ENCODE data around the gene CLDN12. TPM values are rescaled to one million over a fixed set of nuclear protein-coding genes. Genes with fewer than 3 reads are reported as not detected.

CLDN12 gene
- total and polyA plus RNA-seq, 2 of the 13 experiments (the other 11 are each of a cell fraction or from before 2014, with no cell fraction given): 44.1 to 114 TPM

DNA sequence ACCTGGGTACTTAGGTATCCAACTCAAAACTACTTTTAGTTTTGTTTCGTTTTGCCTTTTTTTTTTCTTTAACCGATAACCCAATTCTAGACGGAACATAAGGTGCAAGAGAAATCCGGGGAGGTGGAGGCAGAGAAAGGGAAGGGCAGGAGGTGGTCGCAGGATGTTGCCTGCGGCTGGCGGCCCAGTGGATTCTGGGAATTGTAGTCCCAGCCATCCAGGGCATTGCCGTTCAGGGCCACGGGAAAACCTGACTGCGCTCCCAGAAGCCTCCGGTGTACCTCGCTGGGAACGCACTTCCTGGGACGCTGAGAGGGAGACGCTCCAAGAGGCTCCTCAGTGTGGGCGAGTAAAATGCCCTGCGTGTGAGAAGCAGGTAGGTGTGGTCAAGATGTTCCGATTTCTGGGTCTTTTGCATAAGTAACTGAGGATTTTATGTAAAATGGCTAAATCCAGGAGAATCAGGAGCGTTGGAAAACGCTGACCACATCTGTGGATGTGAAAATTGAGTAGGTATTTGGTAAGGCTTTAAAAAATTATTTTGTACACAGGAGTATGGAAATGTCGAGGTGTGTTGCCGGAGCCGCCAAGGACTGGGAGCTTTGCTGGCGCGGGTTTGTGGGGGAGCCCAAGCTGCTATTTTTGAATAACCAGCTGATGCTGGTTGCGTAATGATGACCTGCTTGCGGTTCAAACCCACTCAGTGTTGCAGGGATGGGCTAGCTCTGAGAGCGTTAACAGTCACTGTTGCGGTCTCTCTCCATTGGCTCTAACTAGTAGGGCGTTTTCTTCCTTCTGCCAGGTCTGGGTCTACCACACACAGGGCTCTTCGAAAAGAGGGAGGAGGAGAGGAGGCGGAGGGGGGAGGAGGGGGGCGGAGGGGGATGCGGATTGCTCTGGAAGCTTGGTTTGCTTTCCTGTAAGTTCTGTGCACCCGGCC, at the start of gene CLDN12 (continued):
- TF ChIP-seq DPF2 (CRISPR knock-in tag; IDR thresholded peaks at IDR 0.05; ENCODE audit: borderline replicate concordance, low read depth): no peak
- no peak for TF ChIP-seq ZNF839 (CRISPR knock-in tag; IDR thresholded peaks at IDR 0.05; ENCODE audit: borderline replicate concordance)
- no peak for TF ChIP-seq ZFP90 (CRISPR knock-in tag; IDR thresholded peaks at IDR 0.05; ENCODE audit: borderline replicate concordance)
- TF ChIP-seq TP53 (CRISPR knock-in tag; conservative IDR thresholded peaks at IDR 0.05): no peak
- no peak for TF ChIP-seq ZNF335 (CRISPR knock-in tag; IDR thresholded peaks at IDR 0.05)
- no peak for TF ChIP-seq ZNF367 (CRISPR knock-in tag; IDR thresholded peaks at IDR 0.05; ENCODE audit: borderline replicate concordance)
- TF ChIP-seq MEF2D (CRISPR knock-in tag; IDR thresholded peaks at IDR 0.05): peak; percentile 65; the same call in 1 of the 2 replicates
- TF ChIP-seq, protein P1, sequence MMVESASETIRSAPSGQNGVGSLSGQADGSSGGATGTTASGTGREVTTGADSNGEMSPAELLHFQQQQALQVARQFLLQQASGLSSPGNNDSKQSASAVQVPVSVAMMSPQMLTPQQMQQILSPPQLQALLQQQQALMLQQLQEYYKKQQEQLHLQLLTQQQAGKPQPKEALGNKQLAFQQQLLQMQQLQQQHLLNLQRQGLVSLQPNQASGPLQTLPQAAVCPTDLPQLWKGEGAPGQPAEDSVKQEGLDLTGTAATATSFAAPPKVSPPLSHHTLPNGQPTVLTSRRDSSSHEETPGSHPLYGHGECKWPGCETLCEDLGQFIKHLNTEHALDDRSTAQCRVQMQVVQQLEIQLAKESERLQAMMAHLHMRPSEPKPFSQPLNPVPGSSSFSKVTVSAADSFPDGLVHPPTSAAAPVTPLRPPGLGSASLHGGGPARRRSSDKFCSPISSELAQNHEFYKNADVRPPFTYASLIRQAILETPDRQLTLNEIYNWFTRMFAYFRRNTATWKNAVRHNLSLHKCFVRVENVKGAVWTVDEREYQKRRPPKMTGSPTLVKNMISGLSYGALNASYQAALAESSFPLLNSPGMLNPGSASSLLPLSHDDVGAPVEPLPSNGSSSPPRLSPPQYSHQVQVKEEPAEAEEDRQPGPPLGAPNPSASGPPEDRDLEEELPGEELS (CRISPR knock-in tag; IDR thresholded peaks at IDR 0.05): 0 out of 2 replicates have a peak, but pooled peaks have one; percentile 33
- no peak for TF ChIP-seq ZNF792 (CRISPR knock-in tag; IDR thresholded peaks at IDR 0.05)
- TF ChIP-seq SIX4 (CRISPR knock-in tag; IDR thresholded peaks at IDR 0.05): no peak
- no peak for TF ChIP-seq CHD4 (IDR thresholded peaks at IDR 0.05; ENCODE audit: borderline replicate concordance, low read length)
- TF ChIP-seq, protein P2, sequence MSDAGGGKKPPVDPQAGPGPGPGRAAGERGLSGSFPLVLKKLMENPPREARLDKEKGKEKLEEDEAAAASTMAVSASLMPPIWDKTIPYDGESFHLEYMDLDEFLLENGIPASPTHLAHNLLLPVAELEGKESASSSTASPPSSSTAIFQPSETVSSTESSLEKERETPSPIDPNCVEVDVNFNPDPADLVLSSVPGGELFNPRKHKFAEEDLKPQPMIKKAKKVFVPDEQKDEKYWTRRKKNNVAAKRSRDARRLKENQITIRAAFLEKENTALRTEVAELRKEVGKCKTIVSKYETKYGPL (CRISPR knock-in tag; IDR thresholded peaks at IDR 0.05): peak; percentile 48
- no peak for TF ChIP-seq KLF13 (CRISPR knock-in tag; IDR thresholded peaks at IDR 0.05)
- no peak for TF ChIP-seq ZNF468 (CRISPR knock-in tag; IDR thresholded peaks at IDR 0.05)
- TF ChIP-seq, protein P3, sequence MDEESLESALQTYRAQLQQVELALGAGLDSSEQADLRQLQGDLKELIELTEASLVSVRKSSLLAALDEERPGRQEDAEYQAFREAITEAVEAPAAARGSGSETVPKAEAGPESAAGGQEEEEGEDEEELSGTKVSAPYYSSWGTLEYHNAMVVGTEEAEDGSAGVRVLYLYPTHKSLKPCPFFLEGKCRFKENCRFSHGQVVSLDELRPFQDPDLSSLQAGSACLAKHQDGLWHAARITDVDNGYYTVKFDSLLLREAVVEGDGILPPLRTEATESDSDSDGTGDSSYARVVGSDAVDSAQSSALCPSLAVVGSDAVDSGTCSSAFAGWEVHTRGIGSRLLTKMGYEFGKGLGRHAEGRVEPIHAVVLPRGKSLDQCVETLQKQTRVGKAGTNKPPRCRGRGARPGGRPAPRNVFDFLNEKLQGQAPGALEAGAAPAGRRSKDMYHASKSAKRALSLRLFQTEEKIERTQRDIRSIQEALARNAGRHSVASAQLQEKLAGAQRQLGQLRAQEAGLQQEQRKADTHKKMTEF (CRISPR knock-in tag; IDR thresholded peaks at IDR 0.05): peak; percentile 80
- no peak for TF ChIP-seq ZNF558 (CRISPR knock-in tag; IDR thresholded peaks at IDR 0.05; ENCODE audit: borderline replicate concordance)
- TF ChIP-seq SUZ12 (IDR thresholded peaks at IDR 0.05; ENCODE audit: low read depth, low read length): peak; percentile 58
- TF ChIP-seq, protein P4, sequence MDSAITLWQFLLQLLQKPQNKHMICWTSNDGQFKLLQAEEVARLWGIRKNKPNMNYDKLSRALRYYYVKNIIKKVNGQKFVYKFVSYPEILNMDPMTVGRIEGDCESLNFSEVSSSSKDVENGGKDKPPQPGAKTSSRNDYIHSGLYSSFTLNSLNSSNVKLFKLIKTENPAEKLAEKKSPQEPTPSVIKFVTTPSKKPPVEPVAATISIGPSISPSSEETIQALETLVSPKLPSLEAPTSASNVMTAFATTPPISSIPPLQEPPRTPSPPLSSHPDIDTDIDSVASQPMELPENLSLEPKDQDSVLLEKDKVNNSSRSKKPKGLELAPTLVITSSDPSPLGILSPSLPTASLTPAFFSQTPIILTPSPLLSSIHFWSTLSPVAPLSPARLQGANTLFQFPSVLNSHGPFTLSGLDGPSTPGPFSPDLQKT (CRISPR knock-in tag; IDR thresholded peaks at IDR 0.05; ENCODE audit: borderline replicate concordance): no peak
- TF ChIP-seq, protein P5, sequence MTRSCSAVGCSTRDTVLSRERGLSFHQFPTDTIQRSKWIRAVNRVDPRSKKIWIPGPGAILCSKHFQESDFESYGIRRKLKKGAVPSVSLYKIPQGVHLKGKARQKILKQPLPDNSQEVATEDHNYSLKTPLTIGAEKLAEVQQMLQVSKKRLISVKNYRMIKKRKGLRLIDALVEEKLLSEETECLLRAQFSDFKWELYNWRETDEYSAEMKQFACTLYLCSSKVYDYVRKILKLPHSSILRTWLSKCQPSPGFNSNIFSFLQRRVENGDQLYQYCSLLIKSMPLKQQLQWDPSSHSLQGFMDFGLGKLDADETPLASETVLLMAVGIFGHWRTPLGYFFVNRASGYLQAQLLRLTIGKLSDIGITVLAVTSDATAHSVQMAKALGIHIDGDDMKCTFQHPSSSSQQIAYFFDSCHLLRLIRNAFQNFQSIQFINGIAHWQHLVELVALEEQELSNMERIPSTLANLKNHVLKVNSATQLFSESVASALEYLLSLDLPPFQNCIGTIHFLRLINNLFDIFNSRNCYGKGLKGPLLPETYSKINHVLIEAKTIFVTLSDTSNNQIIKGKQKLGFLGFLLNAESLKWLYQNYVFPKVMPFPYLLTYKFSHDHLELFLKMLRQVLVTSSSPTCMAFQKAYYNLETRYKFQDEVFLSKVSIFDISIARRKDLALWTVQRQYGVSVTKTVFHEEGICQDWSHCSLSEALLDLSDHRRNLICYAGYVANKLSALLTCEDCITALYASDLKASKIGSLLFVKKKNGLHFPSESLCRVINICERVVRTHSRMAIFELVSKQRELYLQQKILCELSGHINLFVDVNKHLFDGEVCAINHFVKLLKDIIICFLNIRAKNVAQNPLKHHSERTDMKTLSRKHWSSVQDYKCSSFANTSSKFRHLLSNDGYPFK (CRISPR knock-in tag; IDR thresholded peaks at IDR 0.05; ENCODE audit: borderline replicate concordance): peak; percentile 57; the same call in 1 of the 2 replicates
- TF ChIP-seq ZMYM3 (CRISPR knock-in tag; IDR thresholded peaks at IDR 0.05): peak; percentile 35; the same call in 1 of the 2 replicates
- TF ChIP-seq CBX1 (IDR thresholded peaks at IDR 0.05; ENCODE audit: low read depth): peak; percentile 23

Measured in HepG2 (cell line).